GM12878 (cell line): Measurements from ENCODE around the gene WNK2. TPM values are rescaled to one million over a fixed set of nuclear protein-coding genes. Genes with fewer than 3 reads are reported as not detected.

Experiments
- ATAC-seq: fragments of 200-7000 bp; cut with Tn5 transposase; 3 replicates; pipeline ENCODE4 v1.9.1; 2020; ENCODE audit warnings: mild to moderate bottlenecking, moderate library complexity
- BruUV-seq: library from RNA; stranded (reverse); fragments of 400-500 nt; replicated peaks from 2 replicates; lab custom pipeline; 2021; lab: Mats Ljungman, UMichigan
- CTCF ChIA-PET: fragments of 300-600 bp; sonication (Branson Sonifier 250); formaldehyde crosslinking; extraction: SDS; loops from one replicate; lab custom pipeline; 2021; ENCODE audit warnings: inconsistent platforms; lab: Yijun Ruan, JAX
- POLR2A ChIA-PET: fragments of 350-600 bp; formaldehyde crosslinking; extraction: SDS; loops from one replicate; lab custom pipeline; 2021; ENCODE audit warnings: inconsistent platforms; lab: Charles Lee
- RAD21 ChIA-PET: fragments of 300-600 bp; sonication (Branson Sonifier 250); formaldehyde crosslinking; loops from one replicate; lab custom pipeline; 2023; ENCODE audit warnings: antibody characterized with exemption; ENCODE audit not compliant: unreplicated experiment; lab: Charles Lee
- SMC1A ChIA-PET: fragments of 300-600 bp; sonication (Branson Sonifier 250); formaldehyde crosslinking; loops from one replicate; lab custom pipeline; 2023; ENCODE audit not compliant: unreplicated experiment, uncharacterized antibody; lab: Charles Lee
- DNase-seq: peaks from one replicate; pipeline ENCODE4 v3.0.0-alpha.2; 2011; ENCODE audit warnings: low read depth, low spot score
- FAIRE-seq: peaks from 3 replicates; lab custom pipeline; 2011; peaks lifted over from hg19 to GRCh38; lab: Jason Lieb, UNC
- H2AFZ ChIP-seq: 2 replicates; pipeline ENCODE4 v1.6.0; 2011; ENCODE audit warnings: low read depth, low read length, control low read depth; ENCODE audit not compliant: control insufficient read depth
- H3K27ac ChIP-seq: 2 replicates; pipeline ENCODE4 v1.5.1; 2011; ENCODE audit warnings: control low read depth; ENCODE audit not compliant: control insufficient read depth, insufficient read depth
- H3K27me3 ChIP-seq, 2 experiments: replicated peaks in 1 of 2; 2 replicates each; pipeline versions ENCODE4 v1.6.0 to v1.6.1; 2011; ENCODE audit warnings: low read length in 1 of 2; ENCODE audit not compliant: control insufficient read depth in 2 of 2, insufficient read depth in 2 of 2
- H3K36me3 ChIP-seq, 2 experiments: 2 replicates each; pipeline ENCODE4 v1.5.1; 2011; ENCODE audit warnings: low read length in 1 of 2; ENCODE audit not compliant: control insufficient read depth in 2 of 2, insufficient read depth in 2 of 2
- H3K4me1 ChIP-seq: 2 replicates; pipeline ENCODE4 v1.6.1; 2011; ENCODE audit warnings: mild to moderate bottlenecking, low read length, moderate library complexity, mixed read lengths; ENCODE audit not compliant: control insufficient read depth, insufficient read depth
- H3K4me2 ChIP-seq: 2 replicates; pipeline ENCODE4 v1.6.0; 2011; ENCODE audit warnings: control low read depth; ENCODE audit not compliant: control insufficient read depth, insufficient read depth
- H3K4me3 ChIP-seq: fragments of 200-600 bp; sonication (generic); 2 replicates; pipeline ENCODE4 v1.5.1; 2016
- H3K79me2 ChIP-seq: 2 replicates; pipeline ENCODE4 v1.6.0; 2011; ENCODE audit warnings: low read length; ENCODE audit not compliant: control insufficient read depth, insufficient read depth
- H3K9ac ChIP-seq: 2 replicates; pipeline ENCODE4 v1.8.0; 2011; ENCODE audit warnings: low read length, control low read depth, mixed read lengths; ENCODE audit not compliant: control insufficient read depth, insufficient read depth
- H3K9me3 ChIP-seq: replicated peaks from 3 replicates; pipeline ENCODE4 v1.5.1; 2011; ENCODE audit warnings: mild to moderate bottlenecking, low read length; ENCODE audit not compliant: control insufficient read depth, insufficient read depth
- H4K20me1 ChIP-seq: 2 replicates; pipeline ENCODE4 v1.6.0; 2011; ENCODE audit not compliant: control insufficient read depth, insufficient read depth
- KAT2A ChIP-seq: conservative IDR thresholded peaks from 2 replicates; pipeline ENCODE4 v1.6.1; 2011; ENCODE audit warnings: low read depth, low read length; ENCODE audit not compliant: control insufficient read depth
- NFYA ChIP-seq: IDR thresholded peaks from 2 replicates; pipeline ENCODE4 v1.6.1; 2011; ENCODE audit warnings: low read depth, mild to moderate bottlenecking, low read length, improper control_type of control experiment, borderline replicate concordance
- PAX5 ChIP-seq: IDR thresholded peaks from 2 replicates; pipeline ENCODE4 v1.6.1; 2011; ENCODE audit warnings: low read depth, low read length, borderline replicate concordance
- PBX3 ChIP-seq: IDR thresholded peaks from 2 replicates; pipeline ENCODE4 v1.6.1; 2011; ENCODE audit warnings: mild to moderate bottlenecking, low read depth, low read length, moderate library complexity; ENCODE audit not compliant: insufficient replicate concordance
- RELA ChIP-seq: fragments of 450-650 bp; IDR thresholded peaks from 2 replicates; pipeline ENCODE4 v1.8.0; 2014; ENCODE audit warnings: borderline replicate concordance; ENCODE audit not compliant: partially characterized antibody
- RFX5 ChIP-seq: IDR thresholded peaks from 2 replicates; pipeline ENCODE4 v1.6.1; 2011; ENCODE audit warnings: low read depth, low read length, improper control_type of control experiment
- SMAD5 ChIP-seq: IDR thresholded peaks from 2 replicates; pipeline ENCODE4 v1.6.1; 2016; ENCODE audit warnings: antibody characterized with exemption, low read depth
- SMC3 ChIP-seq: IDR thresholded peaks from 2 replicates; pipeline ENCODE4 v1.6.1; 2011; ENCODE audit warnings: low read length, improper control_type of control experiment, borderline replicate concordance
- SP1 ChIP-seq: IDR thresholded peaks from one replicate; pipeline ENCODE4 v1.6.1; 2011; ENCODE audit warnings: low read depth, low read length
- ZNF207 ChIP-seq: fragments of 450-650 bp; IDR thresholded peaks from 2 replicates; pipeline ENCODE4 v1.6.1; 2014; ENCODE audit warnings: antibody characterized with exemption, mild to moderate bottlenecking, borderline replicate concordance
- WGBS: methylation state at CpG from one replicate; pipeline ENCODE4 v1.1.6; 2016; ENCODE audit warnings: low lambda C conversion rate; ENCODE audit not compliant: insufficient replicate concordance, insufficient coverage; ENCODE audit errors: missing lambda C conversion rate; 5-methylcytosine and 5-hydroxymethylcytosine counted together
- in situ Hi-C: fragments of 300-500 bp; cut with MboI; formaldehyde crosslinking; loops from 9 replicates; pipeline ENCODE4 v1.14.3; 2018; ENCODE audit warnings: mixed read lengths
- intact Hi-C: fragments of 100-400 bp; cut with micrococcal nuclease; formaldehyde crosslinking; loops from one replicate; pipeline ENCODE4 v1.14.2; 2022; ENCODE audit not compliant: unreplicated experiment
- polyA plus RNA-seq, 11 experiments: library from polyadenylated mRNA; depleted of rRNA in 4 of 11; unstranded in 6 of 11; stranded (reverse) in 5 of 11; fragments of >200 nt; fragmentation: Nextera tagmentation in 4 of 11; fragmentation: Illumina TruSeq in 1 of 11; extraction: Ambion mirVana in 4 of 11; extraction: Trizol in 1 of 11; gene quantifications; 1 replicate in 1 of 11; 2 replicates in 10 of 11; pipeline versions ENCODE4 v1.2.1 to v1.2.3, GENCODE V29; 2011 to 2016; ENCODE audit warnings: inconsistent platforms in 2 of 11, missing spikeins in 2 of 11, low read depth in 1 of 11
- total RNA-seq, 4 experiments: library from RNA; depleted of rRNA in 3 of 4; stranded (reverse); fragments of >200 nt in 3 of 4; fragmentation: Illumina TruSeq in 1 of 4; extraction: Trizol in 1 of 4; gene quantifications; 2 replicates each; pipeline versions ENCODE4 v1.2.1 to v1.2.3, GENCODE V29; 2013 to 2021

The WNK2 gene
- total and polyA plus RNA-seq, 10 of the 15 experiments (the other 5 are each of a cell fraction or from before 2014, with no cell fraction given) = 0.15 TPM; not detected in 9

- Histone ChIP-seq H3K27me3 (no peaks in the 10 kb centered on the region), H4K20me1 (no peaks in the 10 kb centered on the region), H3K4me2 (no peak overlapping the region), H3K36me3 (no peaks in the 10 kb centered on the region)
- POLR2A ChIA-PET = no interaction called here
- no peak for DNase-seq
- WGBS = 23% methylated on average over 16 of the region's 16 CpGs
- in situ Hi-C loops = no loop called here
- TF ChIP-seq RFX5 (no peak), NFYA (no peak), ZNF207 (no peak), PBX3 (no peak), RELA (no peak), SMC3 (no peak), KAT2A (no peak), SP1 (no peak), SMAD5 (no peak), PAX5 (no peak)
- TF ChIP-seq, all 136 proteins: peak for 0
- CTCF ChIA-PET = interaction anchor here (0.6 kb wide), 1 partner anchor 247 kb away, joined by 3 read pairs; no protein-coding TSS in a partner anchor
- H3K9me3 ChIP-seq = no peaks in the 10 kb centered on the region
- H3K4me1 ChIP-seq = no peaks in the 10 kb centered on the region
- no peak overlapping the region for H3K9ac ChIP-seq
- RAD21 ChIA-PET = no interaction called here
- H3K4me3 ChIP-seq = no peak overlapping the region
- no TSS peak for BruUV-seq
- intact Hi-C loops = no loop called here
- FAIRE-seq = no peak
- SMC1A ChIA-PET = no interaction called here
- no peak overlapping the region for H2AFZ ChIP-seq
- no peaks in the 10 kb centered on the region for H3K79me2 ChIP-seq
- H3K27ac ChIP-seq = no peak overlapping the region
- no peak for ATAC-seq
Observed at GRCh38 chr9:93223260-93224180, 39.6 kb downstream of the WNK2 start.
